ENCODE results near the gene RHOC.
"Not testable (repeated sequence)": the region's sequence is repeated elsewhere in the genome, so short reads cannot be mapped to it uniquely, and the experiment has no call there.

The RHOC gene

DNA sequence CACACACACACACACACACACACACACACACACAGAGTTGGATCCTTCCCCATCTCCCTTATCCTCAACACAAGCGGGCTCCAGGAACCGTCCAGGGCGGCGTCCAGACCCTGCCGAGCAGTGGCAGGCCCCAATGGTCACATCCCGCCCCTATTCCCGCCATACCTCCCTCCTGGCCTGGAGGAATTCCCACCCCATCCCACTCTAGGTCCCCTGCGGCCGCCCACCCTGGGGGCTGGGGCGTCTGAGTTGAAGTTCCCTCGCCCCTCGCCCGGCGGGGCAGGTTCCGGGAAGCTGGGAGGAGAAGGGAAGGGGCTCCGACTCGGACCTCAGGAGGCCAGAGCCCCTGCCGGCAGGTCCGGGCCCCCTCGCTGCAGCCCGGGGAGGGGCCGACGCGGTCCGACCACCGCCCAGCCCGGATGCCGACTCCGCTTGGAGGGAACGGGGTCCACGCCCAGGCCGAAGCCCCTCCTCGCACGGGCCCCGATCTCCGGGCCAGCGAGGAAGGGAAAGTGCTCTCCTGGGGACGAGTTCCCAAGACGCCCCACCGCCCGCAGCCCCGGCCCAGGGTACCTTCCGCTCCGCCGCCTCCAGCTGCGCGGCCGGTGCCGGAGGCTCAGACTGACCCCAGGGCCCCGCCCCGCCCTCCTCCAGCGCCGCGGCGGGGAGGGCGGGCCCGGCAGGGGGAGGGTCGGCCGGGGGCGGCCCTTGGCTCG lies at the start of gene RHOC:
Gene RHOC (minus strand): TSS at position 623 of the 716 bp plus-strand sequence. CDS start 3,328 bp downstream, outside the sequence.
- DNase-seq, result peak; percentile 89

GRCh38 chr1:112754116-112754628 lies 47.2 kb upstream of the RHOC start:
- DNase-seq, result no peak

DNA sequence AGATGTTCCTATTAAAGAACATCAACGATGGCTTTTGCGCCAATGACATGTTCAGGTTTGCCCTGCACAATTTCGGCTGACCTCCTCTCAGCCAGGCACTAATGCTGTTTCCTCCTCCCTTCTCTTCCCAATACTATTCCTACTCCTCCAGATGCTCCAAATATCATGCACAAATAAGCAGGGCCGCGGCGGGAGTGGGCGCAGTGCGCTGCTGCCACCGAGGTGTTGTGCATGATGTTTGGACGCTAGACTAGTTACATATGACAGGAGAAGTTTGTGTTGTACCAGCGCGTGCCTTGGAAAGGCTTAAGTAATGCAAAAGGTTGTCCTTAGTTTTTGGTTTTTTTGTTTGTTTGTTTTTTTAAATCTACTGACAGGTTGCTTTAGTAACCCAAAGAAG lies 41.5 kb upstream of the RHOC start:
- no peak for DNase-seq

GRCh38 chr1:112744009-112744578 lies 37.2 kb upstream of the RHOC start:
- DNase-seq, result peak; percentile 27

DNA sequence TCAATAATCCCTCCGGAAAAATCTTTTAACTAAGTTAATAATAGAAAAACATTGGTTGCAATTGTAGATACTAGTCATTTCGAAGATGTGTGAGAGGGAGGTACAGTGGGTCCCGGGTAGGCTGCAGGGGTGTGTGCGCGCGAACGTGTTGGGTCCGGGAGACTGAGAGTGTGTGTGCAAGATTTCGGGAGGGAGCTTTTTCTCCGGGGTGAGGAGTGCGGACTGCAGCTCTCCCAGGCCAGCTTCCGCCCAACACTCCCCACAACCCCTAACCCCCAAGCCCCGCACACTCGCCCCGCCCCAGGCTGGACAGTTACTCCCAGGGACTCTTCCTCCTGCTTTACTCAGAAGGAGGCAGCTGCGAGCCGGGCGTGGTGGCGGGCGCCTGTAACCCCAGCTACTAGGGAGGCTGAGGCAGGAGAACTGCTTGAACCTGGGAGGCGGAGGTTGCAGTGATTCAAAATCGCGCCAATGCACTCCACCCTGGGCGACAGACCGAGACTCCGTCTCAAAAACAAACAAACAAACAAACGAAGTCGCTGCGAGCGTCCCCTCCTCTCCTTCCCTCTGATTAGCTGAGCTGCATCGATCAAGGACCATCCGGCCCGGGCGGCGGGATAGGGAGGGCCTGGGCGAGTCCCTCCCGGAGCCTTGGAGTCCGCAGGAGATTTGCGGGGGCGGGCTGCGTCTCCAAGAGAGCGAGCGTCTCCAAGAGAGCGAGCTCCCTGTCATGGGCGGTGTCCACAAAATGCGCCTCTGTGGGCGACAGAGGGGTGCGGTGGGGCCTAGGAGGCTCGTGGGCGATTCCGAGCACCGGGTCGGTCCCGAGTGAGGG lies 36.5 kb upstream of the RHOC start:
- DNase-seq, result no peak

GRCh38 chr1:112737573-112737972 lies 30.6 kb upstream of the RHOC start:
- no peak for DNase-seq

GRCh38 chr1:112735752-112736151 lies 28.8 kb upstream of the RHOC start:
- DNase-seq, result peak; percentile 40

GRCh38 chr1:112731451-112731850 lies 24.5 kb upstream of the RHOC start:
- DNase-seq, result no peak

GRCh38 chr1:112729909-112730308 lies 23.0 kb upstream of the RHOC start:
- no peak for DNase-seq

GRCh38 chr1:112729011-112729410 lies 22.1 kb upstream of the RHOC start:
- DNase-seq, result not testable (repeated sequence)

- DNase-seq, result not testable (repeated sequence)
These were observed 21.5 kb upstream of the RHOC start for GRCh38 chr1:112728306-112728971.

DNA sequence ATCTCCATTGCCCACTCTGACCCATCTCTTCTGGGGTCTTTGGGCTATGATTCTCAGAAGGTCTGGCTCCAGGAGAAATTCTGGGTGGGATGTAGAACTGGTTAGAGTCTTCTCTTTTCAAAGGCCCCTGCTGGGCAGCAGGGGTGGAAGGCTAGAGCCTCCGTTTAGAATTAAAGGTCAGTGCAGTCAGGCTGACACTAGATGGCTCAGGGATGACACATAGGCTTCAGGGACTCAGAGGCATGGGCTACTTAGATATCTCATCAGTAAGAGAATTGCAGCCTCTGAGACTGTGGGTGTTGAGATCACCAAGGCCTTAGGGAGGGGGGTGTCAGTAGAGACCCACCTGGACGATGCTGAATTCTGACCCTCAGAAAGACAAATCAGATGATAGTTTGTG lies 20.8 kb upstream of the RHOC start:
- no peak for DNase-seq

GRCh38 chr1:112724240-112724639 lies 17.3 kb upstream of the RHOC start:
- DNase-seq, result not testable (repeated sequence)

GRCh38 chr1:112723511-112723839 lies 16.5 kb upstream of the RHOC start:
- no peak for DNase-seq

- DNase-seq, result no peak
These were observed 15.9 kb upstream of the RHOC start for GRCh38 chr1:112722601-112723510.

GRCh38 chr1:112721966-112722524 lies 15.1 kb upstream of the RHOC start:
- no peak for DNase-seq

DNA sequence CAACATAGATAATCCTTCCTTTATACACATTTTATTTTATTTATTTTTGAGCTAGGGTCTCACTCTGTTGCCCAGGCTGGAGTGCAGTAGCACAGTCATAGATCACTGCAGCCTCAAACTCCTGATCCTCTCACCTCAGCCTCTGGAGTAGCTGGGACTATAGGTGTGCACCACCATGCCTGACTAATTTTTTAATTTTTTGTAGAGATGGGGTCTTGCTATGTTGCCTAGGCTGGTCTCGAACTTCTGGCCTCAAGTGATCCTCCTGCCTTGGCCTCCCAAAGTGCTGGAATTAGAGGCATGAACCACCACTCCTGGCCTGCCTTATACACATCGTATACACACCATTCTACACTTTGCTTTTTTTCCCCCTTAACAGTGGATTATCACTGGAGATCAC lies 14.4 kb upstream of the RHOC start:
- not testable (repeated sequence) for DNase-seq

GRCh38 chr1:112720800-112721199 lies 13.9 kb upstream of the RHOC start:
- DNase-seq, result no peak

GRCh38 chr1:112719706-112720105 lies 12.8 kb upstream of the RHOC start:
- no peak for DNase-seq

GRCh38 chr1:112718691-112719418 lies 11.9 kb upstream of the RHOC start:
- peak; percentile 89 for DNase-seq

DNA sequence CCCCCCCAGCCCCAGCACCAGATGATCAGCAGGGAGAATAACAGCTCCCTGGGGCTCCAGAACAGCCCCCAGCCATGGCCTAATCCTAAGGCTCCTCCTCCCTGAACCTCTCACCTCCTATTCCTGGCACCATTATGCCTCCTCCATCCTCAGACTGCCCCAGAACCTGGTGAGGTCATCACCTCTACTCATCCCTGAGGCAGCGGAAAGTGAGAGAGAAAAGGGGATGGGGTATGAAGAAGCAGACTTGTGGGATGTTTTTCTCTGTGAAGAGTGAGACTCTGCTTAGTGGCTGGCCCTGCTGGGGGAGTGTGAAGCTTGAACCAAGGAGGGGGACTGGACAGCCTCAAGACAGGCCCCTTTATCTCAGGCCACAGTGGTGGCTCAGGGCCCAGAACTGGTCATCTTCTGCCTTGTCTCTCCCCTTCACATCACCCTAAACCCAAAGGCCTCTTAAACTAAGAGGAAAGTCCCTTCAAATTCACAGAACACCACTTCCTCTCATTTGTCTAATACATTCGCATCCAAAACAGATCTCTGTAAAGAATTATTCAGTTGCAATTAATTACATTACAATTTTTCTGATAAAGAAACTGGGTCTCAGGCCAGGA lies 10.4 kb upstream of the RHOC start:
- no peak for DNase-seq
